ENCODE data around the gene MRPL34. TPM values are rescaled to one million over a fixed set of nuclear protein-coding genes. Genes with fewer than 3 reads are reported as not detected.

Gene MRPL34
- total RNA-seq, 1 donor from 2014 or later, result 60.2 TPM

Other genes with a start within 250 kb of the MRPL34 start
- 6.9 TPM for gene HAUS8, start 230.4 kb upstream of the MRPL34 start, total RNA-seq (ENCODE audit: unreplicated experiment)
- 62.4 TPM for gene MYO9B, start 230.1 kb upstream of the MRPL34 start, total RNA-seq (ENCODE audit: unreplicated experiment)
- gene USE1, start 90.5 kb upstream of the MRPL34 start, total RNA-seq (ENCODE audit: unreplicated experiment), result 13.0 TPM
- gene OCEL1, start 79.6 kb upstream of the MRPL34 start, total RNA-seq (ENCODE audit: unreplicated experiment), result 16.5 TPM
- gene NR2F6, start 60.0 kb upstream of the MRPL34 start, total RNA-seq (ENCODE audit: unreplicated experiment), result 69.9 TPM
- gene USHBP1, start 41.1 kb upstream of the MRPL34 start, total RNA-seq (ENCODE audit: unreplicated experiment), result 54.2 TPM
- gene BABAM1, start 38.4 kb upstream of the MRPL34 start, total RNA-seq (ENCODE audit: unreplicated experiment), result 136 TPM
- 2.3 TPM for gene ANKLE1, start 24.0 kb upstream of the MRPL34 start, total RNA-seq (ENCODE audit: unreplicated experiment)
- gene ABHD8, start 2.4 kb upstream of the MRPL34 start, total RNA-seq (ENCODE audit: unreplicated experiment), result 8.9 TPM
- 44.7 TPM for gene DDA1, start 3.7 kb downstream of the MRPL34 start, total RNA-seq (ENCODE audit: unreplicated experiment)
- 19.0 TPM for gene ANO8, start 29.0 kb downstream of the MRPL34 start, total RNA-seq (ENCODE audit: unreplicated experiment)
- gene GTPBP3, start 31.7 kb downstream of the MRPL34 start, total RNA-seq (ENCODE audit: unreplicated experiment), result 27.3 TPM
- 1,569 TPM for gene PLVAP, start 71.5 kb downstream of the MRPL34 start, total RNA-seq (ENCODE audit: unreplicated experiment)
- 2.7 TPM for gene CCDC194, start 88.3 kb downstream of the MRPL34 start, total RNA-seq (ENCODE audit: unreplicated experiment)
- 97.8 TPM for gene BST2, start 99.8 kb downstream of the MRPL34 start, total RNA-seq (ENCODE audit: unreplicated experiment)
- gene MVB12A, start 114.2 kb downstream of the MRPL34 start, total RNA-seq (ENCODE audit: unreplicated experiment), result 107 TPM
- 1.4 TPM for gene TMEM221, start 142.8 kb downstream of the MRPL34 start, total RNA-seq (ENCODE audit: unreplicated experiment)
- gene NXNL1, start 155.1 kb downstream of the MRPL34 start, total RNA-seq (ENCODE audit: unreplicated experiment), result not detected
- gene SLC27A1, start 164.7 kb downstream of the MRPL34 start, total RNA-seq (ENCODE audit: unreplicated experiment), result 30.2 TPM
- 184 TPM for gene PGLS, start 205.8 kb downstream of the MRPL34 start, total RNA-seq (ENCODE audit: unreplicated experiment)
- 257 TPM for gene COLGALT1, start 249.8 kb downstream of the MRPL34 start, total RNA-seq (ENCODE audit: unreplicated experiment)